Putamen (tissue), 1 donor: ENCODE results near the gene WFIKKN1.

Source experiments
- DNase-seq: peaks from one replicate; pipeline ENCODE4 v3.0.0-alpha.2; 2016; ENCODE audit warnings: low spot score

WFIKKN1 gene

DNA sequence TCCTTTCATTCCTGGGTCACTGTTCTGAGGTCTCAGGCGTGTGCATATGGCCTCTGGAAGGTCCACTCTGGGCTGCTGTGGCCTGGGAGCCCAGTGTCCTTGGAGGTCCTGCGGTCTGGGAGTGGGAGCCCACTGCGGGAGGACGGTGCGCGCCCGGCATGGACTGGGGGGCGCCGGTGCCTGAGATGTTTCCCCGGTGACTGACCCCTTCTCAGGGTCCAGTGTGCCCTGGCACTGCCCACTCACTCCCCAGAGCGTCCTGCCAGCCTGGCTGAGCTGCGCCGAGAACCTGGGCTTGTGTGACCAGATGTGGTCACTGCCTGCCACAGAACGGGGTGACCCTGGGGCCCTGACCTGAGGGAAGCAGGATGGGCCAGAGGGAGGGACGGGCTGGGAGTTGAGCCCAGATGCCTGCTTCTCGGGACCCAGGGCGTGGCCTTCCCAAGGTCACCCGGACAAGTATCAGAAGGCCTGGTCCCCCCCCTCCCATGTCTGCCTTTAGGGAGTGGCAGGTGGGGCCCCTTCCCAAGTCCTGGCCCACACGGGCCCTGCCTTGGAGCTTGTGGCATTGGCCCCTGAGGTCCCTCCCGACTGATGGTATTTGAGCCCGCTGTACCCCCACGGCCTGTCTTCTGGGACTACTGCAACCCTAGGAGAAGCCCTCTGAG is 43.6 kb downstream of the WFIKKN1 start:
- DNase-seq: no peak

DNA sequence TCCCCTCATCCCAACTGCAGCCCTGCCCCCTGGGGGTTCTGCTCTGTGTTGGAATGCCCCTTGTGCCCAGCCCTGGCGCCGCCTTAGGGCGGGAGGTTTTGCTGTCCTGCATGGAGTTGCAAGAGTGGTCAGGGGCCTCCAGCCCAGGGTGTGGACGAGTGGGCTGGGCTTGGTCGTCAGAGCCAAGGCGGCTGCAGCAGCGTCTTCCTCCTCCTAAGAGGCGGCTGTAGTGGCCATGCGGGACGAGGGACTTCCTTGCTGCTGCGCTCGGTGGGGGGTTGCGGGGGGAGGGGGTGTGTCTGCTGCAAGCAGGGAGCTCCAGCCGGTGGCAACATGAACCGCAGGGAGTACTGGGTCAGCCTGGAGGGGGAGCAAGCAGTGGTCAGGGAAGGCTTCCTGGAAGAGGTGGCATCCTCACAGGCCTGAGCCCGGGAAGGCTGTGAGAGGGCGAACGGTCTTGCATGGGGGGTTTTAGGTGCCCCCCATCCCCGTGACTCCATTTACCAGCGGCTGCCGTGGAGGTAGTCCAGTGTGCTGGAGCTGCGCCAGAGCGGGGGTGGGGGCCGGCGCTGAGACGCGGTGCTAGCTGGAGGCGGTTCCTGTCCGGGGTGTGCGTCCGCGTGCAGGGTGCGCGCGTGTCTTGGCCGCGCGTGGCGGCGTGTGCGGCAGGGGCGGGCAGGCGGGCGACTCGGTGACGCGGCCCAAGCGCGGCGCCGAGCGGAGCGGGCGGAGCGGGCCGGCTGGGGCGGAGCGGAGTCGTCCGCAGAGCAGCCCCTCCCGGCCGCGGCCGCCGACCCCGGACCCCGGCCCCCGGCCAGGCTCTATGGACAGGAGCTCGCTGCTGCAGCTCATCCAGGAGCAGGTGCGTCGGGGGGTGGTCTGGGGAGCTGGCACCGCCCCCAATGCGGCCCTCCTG is 44.4 kb downstream of the WFIKKN1 start, which contains the start of gene RHBDL1:
Gene RHBDL1, plus strand, starts transcription at position 704 of the 916 bp plus-strand sequence. Its CDS starts 120 bp downstream, at position 824.
- no peak for DNase-seq

DNA sequence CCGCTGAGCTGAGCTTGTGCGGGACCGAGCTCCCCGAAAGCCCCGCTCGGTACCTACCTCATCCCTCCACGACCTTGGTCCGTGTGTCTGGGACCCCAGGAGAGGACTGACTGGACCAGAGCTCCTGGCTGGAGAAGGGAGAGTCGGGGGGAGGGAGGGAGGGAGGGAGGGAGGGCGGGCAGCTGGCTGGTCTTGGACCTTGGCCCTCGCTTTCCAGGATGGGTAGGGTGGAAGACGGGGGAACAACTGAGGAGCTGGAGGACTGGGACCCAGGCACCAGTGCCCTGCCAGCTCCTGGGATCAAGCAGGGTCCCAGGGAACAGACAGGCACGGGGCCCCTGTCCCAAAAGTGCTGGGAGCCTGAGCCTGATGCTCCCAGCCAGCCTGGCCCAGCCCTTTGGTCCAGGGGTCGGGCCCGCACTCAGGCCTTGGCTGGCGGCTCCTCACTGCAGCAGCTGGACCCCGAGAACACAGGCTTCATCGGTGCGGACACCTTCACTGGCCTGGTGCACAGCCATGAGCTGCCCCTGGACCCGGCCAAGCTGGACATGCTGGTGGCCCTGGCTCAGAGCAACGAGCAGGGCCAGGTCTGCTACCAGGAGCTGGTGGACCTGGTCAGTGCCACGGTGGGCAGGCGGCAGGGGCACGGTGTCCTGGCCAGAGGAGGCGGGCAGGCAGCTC is 45.2 kb downstream of the WFIKKN1 start:
- no peak for DNase-seq

DNA sequence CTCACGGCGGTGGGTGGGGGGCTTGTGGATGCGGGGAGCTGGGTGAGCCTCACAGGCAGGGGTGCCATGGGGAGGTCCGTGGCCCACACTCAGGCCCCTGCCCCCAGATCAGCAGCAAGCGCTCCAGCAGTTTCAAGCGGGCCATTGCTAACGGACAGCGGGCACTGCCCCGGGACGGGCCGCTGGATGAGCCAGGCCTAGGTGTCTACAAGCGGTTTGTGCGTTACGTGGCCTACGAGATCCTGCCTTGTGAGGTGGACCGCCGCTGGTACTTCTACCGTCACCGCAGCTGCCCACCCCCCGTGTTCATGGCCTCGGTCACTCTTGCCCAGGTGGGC is 45.7 kb downstream of the WFIKKN1 start:
- DNase-seq: no peak

DNA sequence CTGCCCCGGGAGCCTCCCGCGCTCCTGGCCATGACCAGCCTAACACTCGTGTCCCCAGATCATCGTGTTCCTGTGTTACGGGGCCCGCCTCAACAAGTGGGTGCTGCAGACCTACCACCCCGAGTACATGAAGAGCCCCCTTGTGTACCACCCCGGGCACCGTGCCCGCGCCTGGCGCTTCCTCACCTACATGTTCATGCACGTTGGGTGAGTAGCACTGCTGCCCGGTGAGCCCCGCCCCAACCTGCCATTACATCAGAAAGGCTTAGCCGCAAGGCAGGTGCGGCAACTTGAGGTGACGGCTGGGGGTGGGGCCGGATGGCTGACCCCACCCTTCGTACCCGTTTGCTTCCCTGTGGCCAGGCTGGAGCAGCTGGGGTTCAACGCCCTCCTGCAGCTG is 46.1 kb downstream of the WFIKKN1 start:
- DNase-seq: no peak

DNA sequence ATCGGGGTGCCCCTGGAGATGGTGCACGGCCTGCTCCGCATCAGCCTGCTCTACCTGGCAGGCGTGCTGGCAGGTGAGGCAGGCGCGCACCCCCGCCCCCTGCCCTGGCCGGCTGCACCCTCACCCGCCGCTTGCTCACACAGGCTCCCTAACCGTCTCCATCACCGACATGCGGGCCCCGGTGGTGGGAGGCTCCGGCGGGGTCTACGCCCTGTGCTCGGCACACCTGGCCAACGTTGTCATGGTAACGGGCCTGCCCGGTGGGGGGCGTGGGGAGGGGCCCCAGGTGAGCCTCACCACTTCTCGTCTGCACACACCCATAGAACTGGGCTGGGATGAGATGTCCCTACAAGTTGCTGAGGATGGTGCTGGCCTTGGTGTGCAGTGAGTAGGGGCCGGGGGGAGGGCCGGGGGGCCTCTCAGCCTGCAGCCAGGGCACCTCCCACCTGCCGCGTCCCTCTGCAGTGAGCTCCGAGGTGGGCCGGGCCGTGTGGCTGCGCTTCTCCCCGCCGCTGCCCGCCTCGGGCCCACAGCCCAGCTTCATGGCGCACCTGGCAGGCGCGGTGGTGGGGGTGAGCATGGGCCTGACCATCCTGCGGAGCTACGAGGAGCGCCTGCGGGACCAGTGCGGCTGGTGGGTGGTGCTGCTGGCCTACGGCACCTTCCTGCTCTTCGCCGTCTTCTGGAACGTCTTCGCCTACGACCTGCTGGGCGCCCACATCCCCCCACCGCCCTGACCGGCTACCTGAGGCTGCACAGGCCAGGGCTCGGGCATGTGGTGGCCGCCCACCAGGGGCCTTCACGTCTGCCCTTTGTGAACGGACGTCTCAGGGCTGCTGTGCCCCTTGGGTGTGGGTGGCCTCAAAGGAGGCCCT is 46.8 kb downstream of the WFIKKN1 start:
- DNase-seq: no peak

DNA sequence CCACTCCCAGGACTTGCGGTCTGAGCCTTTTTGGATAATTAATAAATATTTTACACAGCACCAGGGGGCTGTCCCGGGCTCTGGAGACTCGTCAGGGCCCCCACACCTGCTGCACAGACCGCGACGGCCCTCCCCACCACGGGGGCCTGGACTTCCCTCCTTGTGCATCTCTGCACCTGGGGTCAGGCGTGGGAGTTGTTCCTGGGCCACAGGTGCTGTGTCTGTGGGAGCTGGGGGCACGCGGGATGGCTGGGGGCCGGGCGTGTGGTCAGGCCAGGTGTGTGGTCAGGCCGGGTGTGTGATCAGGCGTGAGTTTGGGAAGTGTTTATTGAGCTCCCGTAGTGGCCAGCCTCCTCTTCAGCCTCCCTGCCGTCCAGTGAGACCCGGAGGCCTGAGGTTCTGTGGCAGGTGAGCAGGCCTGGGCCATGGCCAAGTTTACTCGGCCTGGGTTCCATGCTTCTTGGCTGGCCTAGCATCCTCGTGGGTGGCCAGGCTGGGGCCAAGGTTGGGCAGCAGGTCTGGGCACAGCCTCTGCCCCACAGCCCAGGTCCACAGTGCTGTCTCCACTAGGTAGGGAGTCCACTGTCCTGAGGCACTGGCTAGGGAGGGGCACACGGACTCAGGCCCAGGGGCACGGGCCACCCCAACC is 47.5 kb downstream of the WFIKKN1 start:
- no peak for DNase-seq

DNA sequence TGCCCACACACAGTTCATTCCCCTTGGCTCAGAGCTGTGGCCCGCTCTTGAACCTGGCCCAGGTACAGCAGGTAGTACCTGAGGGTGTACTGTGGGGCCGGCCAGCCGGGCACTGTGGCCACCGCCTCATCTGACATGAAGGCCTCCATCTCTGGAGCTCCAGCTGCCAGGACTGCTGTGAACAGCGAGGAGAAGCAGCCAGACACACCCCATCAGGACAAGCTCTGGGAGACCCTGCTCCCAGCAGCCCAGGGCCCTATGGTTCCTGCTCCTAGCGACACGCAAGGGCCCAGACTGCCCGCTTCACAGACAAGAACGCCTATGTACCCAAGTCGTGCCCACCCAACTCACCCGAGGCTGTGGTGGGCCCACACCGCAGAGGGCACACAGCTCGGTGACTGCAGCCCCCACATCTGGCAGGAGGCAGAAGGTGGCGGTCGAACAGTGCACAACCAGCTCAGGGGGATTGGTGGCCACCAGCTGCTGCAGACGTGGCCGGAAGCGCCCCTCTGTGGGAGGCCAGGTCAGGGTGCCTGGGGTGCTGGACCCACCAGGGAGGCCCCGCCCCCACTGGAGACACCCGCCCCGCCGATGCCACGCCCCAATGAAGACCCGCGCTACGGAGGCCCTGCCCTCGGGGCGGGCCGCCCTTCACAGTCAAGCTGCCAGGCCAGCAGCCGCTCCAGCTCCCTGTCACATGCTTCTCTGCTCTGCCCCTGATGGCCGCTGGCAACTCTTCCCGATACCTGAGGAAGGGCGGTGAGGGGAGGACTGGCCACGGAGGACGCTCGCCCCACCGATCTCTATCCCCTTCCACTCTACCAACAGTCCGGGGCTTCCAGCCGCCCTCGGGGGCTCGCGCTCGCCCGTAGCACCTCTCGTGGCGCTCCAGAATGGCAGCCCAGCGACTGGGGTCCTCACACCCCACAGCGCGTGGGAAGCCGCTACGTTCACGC is 48.4 kb downstream of the WFIKKN1 start:
- DNase-seq: peak; percentile 58

DNA sequence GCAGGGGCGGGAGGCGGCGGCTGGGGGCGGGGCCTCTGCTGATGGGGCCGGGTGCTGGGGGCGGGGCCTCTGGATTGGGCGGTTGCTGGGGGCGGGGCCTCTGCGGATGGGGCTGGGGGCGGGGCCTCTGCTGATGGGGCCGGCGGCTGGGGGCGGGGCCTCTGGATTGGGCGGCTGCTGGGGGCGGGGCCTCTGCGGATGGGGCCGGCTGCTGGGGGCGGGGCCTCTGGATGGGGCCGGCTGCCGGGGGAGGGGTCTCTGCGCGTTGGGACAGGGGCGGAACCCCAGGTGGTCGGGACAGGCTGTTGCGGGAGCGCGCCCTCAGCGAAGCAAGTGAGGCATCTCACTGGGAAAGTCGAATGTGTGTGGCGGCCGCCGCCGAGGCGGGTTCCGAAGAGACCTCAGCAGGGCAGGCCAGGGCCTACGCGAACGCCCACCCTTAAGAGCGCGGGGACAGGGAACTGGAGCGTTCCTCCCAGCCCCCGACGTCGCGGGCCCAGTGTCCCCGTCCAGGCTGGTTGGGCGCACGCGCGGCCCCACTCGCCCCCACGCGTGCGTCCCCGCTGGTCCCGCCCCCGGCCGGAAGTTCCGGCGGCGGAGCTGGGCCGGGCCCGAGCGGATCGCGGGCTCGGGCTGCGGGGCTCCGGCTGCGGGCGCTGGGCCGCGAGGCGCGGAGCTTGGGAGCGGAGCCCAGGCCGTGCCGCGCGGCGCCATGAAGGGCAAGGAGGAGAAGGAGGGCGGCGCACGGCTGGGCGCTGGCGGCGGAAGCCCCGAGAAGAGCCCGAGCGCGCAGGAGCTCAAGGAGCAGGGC is 49.2 kb downstream of the WFIKKN1 start, which contains the start of gene STUB1:
Gene STUB1, plus strand, starts transcription at position 597 of the 811 bp plus-strand sequence. Its CDS starts 116 bp downstream, at position 713.
- DNase-seq: peak; percentile 87

DNA sequence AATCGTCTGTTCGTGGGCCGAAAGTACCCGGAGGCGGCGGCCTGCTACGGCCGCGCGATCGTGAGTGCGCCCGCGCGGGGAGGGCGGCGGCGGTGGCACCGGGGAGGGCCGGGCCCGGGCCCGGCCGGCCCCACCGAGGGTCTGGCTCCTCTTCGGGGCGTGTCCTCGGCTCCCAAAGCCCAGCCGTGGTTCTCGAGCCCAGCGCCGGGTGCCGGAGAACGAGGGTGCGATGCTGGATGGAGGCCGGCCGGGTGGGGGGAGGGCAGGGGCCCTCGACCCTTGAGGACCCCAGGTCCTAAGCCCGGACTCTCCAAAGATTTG is 49.8 kb downstream of the WFIKKN1 start:
- no peak for DNase-seq

DNA sequence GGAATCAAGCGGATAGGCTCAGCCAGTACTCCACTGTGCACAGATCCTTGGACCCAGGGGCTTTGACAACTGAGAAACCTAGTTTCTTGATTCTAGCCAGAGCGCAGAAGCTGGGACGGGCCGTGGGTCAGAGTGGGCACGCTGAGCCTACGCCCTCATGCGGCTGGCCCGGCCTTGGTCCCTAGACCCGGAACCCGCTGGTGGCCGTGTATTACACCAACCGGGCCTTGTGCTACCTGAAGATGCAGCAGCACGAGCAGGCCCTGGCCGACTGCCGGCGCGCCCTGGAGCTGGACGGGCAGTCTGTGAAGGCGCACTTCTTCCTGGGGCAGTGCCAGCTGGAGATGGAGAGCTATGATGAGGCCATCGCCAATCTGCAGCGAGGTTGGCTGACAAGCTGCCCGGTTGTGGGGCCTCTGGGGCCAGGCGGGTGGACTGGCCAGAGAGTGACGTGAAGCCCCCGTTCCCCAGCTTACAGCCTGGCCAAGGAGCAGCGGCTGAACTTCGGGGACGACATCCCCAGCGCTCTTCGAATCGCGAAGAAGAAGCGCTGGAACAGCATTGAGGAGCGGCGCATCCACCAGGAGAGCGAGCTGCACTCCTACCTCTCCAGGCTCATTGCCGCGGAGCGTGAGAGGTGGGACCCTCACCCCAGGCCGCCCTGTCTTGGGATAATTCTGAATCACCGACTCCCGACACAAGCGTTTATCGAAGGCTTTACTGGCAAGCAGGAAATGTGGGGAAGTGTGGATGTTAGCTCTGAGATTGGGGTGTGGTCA is 50.4 kb downstream of the WFIKKN1 start:
- DNase-seq: no peak

DNA sequence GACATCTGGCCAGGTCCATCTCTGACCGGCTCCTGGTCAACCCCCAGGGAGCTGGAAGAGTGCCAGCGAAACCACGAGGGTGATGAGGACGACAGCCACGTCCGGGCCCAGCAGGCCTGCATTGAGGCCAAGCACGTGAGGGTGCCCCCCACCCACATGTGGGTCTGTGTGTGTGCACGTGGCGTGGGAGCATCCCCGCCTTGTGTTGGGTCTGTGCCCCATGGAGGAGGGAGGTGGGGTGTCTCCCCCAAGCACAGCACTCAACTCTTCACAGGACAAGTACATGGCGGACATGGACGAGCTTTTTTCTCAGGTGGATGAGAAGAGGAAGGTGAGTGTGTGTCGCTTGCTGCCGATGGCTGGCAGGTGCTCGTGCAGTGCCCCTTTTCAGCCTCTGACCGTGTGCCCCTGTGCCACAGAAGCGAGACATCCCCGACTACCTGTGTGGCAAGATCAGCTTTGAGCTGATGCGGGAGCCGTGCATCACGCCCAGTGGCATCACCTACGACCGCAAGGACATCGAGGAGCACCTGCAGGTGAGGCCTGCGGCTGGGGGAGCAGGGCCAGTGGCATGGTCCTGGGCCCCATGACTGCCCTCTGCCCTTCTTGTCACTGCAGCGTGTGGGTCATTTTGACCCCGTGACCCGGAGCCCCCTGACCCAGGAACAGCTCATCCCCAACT is 51.1 kb downstream of the WFIKKN1 start:
- DNase-seq: no peak

DNA sequence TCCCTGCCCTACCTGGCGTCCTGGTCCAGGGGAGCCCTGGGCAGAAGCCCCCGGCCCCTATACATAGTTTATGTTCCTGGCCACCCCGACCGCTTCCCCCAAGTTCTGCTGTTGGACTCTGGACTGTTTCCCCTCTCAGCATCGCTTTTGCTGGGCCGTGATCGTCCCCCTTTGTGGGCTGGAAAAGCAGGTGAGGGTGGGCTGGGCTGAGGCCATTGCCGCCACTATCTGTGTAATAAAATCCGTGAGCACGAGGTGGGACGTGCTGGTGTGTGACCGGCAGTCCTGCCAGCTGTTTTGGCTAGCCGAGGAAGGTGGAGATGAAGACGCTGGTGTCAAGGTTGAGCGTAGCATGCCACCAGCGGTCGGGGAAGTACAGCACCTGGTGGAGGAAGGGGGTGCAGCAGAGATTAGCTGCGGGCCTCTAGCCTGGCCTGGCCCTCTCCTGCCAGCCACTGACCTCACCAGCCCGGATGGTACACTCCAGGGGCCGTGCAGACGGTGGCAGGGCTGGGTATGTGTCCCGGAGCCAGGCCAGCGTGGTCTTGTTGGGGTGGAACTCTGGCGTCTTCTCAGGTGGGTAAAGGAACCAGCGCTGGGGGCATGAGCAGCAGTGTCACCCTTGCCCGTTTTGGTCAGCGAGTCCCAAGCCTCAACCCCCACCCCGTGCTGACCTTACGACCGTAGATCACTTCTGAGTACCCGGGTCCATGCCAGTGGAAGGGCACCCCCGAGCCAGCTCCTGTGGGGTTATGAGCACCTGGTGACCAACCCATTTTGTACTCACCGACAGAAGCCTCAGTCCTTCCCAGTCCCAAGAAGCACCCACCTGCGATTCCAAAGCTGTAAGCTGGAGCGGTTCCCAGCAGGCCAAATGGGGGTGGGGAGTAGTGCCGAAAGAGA is 52.0 kb downstream of the WFIKKN1 start:
- DNase-seq: no peak

DNA sequence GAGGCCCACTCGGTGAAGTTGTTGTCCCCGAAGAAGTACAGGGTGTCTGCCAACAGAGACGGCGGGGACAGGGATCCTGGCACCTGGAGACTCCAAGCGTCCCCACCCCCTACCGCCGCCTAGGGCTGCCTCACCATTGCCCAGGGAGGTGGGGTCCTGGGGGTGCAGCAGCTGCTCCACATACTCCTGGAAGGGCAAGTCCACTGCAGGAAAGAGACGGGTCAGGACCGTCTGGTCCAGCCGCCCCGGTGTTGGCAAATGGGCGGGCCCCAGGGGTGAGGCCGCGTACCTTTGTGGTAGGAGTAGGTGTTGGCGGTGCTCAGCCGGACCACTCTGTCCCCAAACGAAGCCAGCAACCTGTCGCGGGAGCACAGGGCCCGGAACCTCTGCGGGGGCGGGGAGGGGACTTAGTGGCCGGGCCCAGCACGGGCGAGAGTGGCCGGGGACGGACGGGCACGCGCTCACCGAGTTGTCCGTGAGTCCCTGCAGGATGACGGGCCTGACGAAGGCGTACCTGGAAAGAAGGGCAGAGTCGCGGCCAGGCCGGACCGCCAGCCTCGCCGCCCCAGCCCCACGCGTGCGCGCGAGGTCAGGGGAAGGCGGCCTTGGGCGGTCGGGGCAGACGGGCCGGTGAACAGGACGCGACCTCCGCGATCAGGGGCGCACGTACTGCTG is 52.7 kb downstream of the WFIKKN1 start:
- DNase-seq: no peak
